Neural progenitor cell (in vitro differentiated cells): ENCODE results near the gene EDDM3A.

Experiments used
- CTCF ChIP-seq: fragments of 200-600 bp; sonication (generic); IDR thresholded peaks from 2 replicates; pipeline ENCODE4 v1.5.1; 2017; ENCODE audit warnings: antibody characterized with exemption, mild to moderate bottlenecking
- EZH2 ChIP-seq: fragments of 200-600 bp; sonication (generic); IDR thresholded peaks from 2 replicates; pipeline ENCODE4 v1.6.1; 2017; ENCODE audit warnings: antibody characterized with exemption, mild to moderate bottlenecking, moderate library complexity
- EZH2phosphoT487 ChIP-seq: fragments of 200-600 bp; sonication (generic); IDR thresholded peaks from 2 replicates; pipeline ENCODE4 v1.6.1; 2017; ENCODE audit warnings: antibody characterized with exemption

- no peak for TF ChIP-seq EZH2
- TF ChIP-seq CTCF: no peak
- TF ChIP-seq EZH2phosphoT487: no peak
Measured at GRCh38 chr14:20696764-20697163, 48.9 kb upstream of the EDDM3A start.
